ENCODE data around the gene DGCR6L.
"Not testable (repeated sequence)": the region's sequence is repeated elsewhere in the genome, so short reads cannot be mapped to it uniquely, and the experiment has no call there.

Gene DGCR6L

GRCh38 chr22:20319745-20320658, at the start of gene DGCR6L:
TSS of gene DGCR6L (minus strand) at chr22:20320060. CDS start at chr22:20319988, 72 bp downstream.
- DNase-seq: peak; percentile 89

GRCh38 chr22:20368875-20369274, 49.0 kb upstream of the DGCR6L start:
- DNase-seq: not testable (repeated sequence)

DNA sequence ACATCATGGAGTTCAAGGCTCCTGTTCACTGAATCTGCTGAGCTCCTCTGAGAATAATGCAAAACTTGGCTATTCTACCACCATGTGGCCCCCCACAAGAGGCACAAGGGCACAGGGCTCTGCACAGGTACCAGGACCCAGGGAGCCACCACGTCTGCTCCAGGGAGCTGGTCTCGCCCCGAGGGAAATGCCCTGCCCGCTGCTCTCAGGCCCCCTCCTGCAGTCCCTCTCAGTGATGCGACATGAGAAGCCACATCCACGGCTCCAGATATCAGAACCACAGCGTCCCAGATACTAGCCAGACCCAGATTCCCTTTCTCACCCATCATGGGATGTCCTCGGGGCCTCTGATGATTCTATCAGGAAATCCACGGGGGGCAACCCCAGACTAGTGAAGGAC, 47.0 kb upstream of the DGCR6L start:
- DNase-seq: not testable (repeated sequence)

DNA sequence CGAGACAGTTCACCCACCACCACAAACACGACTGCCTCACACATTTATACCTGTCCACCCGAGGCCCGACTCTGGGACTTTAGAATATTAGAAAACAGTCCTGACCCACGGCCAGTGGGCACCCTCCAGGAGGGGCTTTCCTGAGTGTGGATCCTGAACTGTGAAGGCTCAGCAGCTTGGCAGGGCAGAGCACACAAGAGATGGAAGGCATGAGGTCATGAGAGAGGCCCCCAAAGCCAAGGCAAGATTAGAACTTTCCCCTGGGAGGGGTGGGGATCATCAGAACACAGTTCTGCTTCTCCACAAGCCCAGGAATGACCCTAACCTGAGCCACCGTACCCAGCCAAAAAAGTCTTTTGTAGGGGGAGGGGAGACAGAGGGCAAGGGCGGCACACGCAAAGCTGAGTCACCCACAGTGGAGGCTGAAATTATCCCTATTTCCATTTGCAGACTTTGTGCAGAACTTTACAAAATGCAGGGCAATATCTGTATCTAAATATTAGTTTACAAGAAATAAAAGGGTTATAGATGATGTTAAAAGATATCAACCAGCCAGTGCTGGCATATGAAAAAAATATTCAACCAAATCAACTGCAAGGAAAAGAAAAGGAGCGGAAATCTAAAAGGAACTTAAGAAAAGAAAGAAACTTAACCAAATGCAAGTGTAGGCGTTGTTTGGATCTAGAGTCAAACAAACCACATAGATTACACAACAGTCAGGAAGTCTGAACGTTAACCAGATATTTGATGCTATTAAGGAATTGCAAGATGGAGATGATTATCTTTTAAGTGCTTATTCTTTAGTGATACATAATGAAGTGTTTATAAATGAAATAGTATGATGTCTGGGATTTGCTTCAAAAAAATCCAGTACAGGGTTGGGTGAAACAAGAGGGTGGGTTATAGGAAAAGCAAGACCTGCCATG, 44.7 kb upstream of the DGCR6L start:
- DNase-seq: not testable (repeated sequence)

DNA sequence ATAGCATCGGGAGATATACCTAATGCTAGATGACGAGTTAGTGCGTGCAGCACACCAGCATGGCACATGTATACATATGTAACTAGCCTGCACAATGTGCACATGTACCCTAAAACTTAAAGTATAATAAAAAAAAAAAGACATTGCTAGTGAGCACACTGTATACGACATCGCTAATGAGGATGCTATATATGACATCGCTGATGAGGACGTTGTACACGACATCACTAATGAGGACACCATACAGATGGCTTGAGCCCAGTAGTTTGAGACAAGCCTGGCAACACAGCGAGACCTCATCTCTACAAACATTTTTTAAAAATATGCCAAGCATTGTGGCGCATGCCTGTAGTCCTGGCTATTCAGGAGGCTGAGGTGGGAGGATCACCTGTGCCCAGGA, 42.5 kb upstream of the DGCR6L start:
- not testable (repeated sequence) for DNase-seq

DNA sequence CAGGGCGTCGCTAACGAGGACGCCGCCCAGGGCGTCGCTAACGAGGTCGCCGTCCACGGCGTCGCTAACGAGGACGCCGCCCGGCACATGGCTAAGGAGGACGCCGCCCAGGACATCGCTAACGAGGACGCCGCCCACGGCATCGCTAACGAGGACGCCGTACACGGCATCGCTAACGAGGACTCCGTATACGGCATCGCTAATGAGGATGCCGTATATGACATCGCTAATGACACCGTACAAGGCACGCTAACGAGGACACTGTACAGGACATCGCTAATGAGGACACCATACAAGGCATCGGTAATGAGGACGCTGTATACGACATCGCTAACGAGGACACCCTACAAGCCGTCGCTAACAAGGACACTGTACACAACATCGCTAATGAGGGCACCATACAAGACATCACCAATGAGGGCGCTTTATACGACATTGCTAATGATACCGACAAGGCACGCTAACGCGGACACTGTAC, 41.9 kb upstream of the DGCR6L start:
- DNase-seq: not testable (repeated sequence)

DNA sequence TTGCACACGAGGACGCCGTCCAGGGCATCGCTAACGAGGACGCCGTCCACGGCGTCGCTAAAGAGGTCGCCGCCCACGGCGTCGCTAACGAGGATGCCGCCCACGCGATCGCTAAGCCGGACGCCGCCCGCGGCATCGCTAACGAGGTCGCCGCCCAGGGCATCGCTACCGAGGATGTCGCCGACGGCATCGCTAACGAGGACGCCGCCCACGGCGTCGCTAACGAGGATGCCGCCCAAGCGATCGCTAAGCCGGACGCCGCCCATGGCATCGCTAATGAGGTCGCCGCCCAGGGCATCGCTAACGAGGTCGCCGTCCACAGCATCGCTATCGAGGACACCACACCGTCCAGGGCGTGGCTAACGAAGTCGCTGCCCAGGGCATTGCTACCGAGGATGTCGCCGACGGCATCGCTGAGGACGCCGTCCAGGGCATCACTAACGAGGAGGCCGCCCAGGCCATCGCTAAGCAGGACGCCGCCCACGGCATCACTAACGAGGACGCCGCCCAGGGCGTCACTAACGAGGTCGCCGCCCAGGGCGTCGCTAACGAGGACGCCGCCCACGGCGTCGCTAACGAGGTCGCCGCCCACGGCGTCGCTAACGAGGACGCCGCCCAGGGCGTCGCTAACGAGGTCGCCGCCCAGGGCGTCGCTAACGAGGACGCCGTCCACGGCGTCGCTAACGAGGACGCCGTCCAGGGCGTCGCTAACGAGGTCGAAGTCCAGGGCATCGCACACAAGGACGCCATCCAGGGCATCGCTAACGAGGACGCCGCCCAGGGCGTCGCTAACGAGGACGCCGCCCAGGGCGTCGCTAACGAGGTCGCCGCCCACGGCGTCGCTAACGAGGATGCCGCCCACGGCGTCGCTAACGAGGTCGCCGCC, 41.2 kb upstream of the DGCR6L start:
- not testable (repeated sequence) for DNase-seq

DNA sequence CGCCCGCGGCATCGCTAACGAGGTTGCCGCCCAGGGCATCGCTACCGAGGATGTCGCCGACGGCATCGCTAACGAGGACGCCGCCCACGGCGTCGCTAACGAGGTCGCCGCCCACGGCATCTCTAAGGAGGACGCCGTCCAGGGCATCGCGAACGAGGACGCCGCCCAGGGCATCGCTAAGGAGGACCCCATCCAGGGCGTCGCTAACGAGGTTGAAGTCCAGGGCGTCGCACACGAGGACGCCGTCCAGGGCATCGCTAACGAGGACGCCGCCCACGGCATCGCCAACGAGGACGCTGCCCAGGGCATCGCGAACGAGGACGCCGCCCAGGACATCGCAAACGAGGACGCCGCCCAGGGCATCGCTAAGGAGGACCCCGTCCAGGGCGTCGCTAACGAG, 40.4 kb upstream of the DGCR6L start:
- DNase-seq: not testable (repeated sequence)

DNA sequence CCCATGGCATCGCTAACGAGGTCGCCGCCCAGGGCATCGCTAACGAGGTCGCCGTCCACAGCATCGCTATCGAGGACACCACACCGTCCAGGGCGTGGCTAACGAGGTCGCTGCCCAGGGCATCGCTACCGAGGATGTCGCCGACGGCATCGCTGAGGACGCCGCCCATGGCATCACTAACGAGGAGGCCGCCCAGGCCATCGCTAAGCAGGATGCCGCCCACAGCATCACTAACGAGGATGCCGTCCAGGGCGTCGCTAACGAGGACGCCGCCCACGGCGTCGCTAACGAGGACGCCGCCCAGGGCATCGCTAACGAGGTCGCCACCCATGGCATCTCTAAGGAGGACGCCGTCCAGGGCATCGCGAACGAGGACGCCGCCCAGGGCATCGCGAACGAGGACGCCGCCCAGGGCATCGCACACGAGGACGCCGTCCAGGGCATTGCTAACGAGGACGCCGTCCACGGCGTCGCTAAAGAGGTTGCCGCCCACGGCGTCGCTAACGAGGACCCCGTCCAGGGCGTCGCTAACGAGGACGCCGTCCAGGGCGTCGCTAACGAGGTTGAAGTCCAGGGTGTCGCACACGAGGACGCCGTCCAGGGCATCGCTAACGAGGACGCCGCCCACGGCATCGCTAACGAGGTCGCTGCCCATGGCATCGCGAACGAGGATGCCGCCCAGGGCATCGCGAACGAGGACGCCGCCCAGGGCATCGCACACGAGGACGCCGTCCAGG, 38.8 kb upstream of the DGCR6L start:
- DNase-seq: not testable (repeated sequence)

GRCh38 chr22:20357967-20358366, 38.1 kb upstream of the DGCR6L start:
- DNase-seq: not testable (repeated sequence)

DNA sequence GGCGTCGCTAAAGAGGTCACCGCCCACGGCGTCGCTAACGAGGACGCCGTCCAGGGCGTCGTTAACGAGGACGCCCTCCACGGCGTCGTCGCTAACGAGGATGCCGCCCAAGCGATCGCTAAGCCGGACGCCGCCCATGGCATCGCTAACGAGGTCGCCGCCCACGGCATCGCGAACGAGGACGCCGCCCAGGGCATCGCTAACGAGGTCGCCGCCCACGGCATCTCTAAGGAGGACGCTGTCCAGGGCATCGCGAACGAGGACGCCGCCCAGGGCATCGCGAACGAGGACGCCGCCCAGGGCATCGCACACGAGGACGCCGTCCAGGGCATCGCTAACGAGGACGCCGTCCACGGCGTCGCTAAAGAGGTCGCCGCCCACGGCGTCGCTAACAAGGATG, 37.0 kb upstream of the DGCR6L start:
- not testable (repeated sequence) for DNase-seq

- not testable (repeated sequence) for DNase-seq
These were observed 36.2 kb upstream of the DGCR6L start for GRCh38 chr22:20355939-20356636.

- DNase-seq: no peak
These were observed 34.5 kb upstream of the DGCR6L start for GRCh38 chr22:20354238-20354975.

DNA sequence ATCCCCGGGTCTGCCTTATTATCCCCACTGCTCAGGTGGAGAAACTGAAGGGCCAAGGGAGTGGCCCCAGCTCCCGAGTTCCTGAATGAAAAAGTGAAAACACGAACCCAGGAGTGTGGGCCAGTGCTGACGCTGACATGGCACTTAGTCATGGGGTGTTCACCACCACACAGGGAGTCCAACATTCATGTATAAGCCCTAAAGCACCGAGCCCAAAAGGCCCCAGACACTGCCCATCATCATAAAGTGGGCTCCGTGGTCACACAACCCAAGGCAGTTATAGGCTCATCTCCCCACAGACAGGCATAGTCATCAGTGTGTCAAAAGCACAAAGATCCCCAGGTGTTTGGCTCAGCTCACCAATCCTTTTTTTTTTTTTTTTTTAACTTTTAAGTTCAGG, 32.7 kb upstream of the DGCR6L start:
- DNase-seq: not testable (repeated sequence)

GRCh38 chr22:20346553-20346952, 26.7 kb upstream of the DGCR6L start:
- DNase-seq: not testable (repeated sequence)

DNA sequence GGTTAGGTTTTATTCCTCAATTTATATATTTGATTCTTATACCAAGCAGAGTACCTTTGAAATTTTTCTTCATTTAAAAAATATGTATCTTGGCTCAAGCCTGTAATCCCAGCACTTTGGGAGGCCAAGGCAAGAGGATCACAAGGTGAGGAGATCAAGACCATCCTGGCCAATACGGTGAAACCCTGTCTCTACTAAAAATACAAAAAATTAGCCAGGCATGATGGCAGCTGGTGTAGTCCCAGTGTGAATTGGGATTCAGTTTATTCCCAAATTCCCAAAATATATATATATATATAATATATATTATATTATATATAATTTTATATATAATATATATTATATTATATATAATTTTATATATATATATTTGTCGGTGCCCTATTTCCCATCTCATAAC, 18.4 kb upstream of the DGCR6L start:
- DNase-seq: not testable (repeated sequence)

GRCh38 chr22:20337807-20338206, 17.9 kb upstream of the DGCR6L start:
- not testable (repeated sequence) for DNase-seq

DNA sequence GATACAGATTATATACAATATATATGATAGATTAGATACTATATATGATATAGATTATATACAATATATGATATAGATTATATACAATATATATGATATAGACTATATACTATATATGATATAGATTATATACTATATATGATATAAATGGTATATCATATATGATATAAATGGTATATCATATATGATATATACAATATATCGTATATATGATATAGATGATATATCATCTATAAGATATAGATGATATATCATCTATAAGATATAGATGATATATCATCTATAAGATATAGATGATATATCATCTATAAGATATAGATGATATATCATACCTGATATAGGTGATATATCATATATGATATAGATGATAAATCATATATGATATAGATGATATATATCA, 16.7 kb upstream of the DGCR6L start:
- DNase-seq: not testable (repeated sequence)

DNA sequence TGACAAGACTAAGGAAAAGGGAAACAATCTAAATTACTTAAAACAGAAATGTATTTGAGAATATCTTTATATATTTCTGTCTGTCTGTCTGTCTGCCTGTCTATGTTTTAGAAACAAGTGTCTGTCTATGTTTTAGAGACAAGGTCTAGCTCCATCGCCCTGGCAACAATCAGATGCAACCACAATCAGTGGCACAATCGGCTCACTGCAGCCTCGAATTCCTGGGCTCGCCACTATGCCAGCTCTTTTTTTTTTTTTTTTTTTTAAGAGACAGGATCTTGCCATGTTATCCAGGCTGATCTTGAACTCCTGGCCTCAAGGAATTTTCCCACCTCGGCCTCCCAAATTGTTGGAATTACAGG, 8.7 kb upstream of the DGCR6L start:
- DNase-seq: not testable (repeated sequence)

DNA sequence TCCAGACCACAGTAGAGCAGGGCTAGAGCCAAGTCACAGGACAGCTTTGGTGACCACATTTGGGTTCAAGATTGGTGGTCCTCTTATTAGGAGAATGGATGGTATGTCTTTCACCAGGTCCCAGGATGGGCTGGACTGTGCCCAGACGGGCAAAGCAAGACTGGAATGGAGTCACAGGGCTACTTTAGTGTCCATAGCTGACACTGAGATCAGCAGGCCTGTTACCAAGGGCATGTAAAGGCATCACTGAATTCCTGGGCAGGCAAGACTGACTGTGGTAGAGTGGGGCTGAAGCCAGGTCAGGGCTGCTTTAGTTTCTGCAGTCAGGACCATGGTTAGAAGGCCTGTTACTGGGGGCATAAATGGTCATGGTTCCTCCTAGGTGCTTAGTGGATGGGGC, 6.1 kb upstream of the DGCR6L start:
- not testable (repeated sequence) for DNase-seq

Data from amniotic stem cell (primary cell).